Embryonic facial prominence (tissue), 1 donor: Measurements from ENCODE around the gene TEX50.
"Not testable (repeated sequence)": the region's sequence is repeated elsewhere in the genome, so short reads cannot be mapped to it uniquely, and the experiment has no call there.

Experiments used
- DNase-seq: peaks from one replicate; pipeline ENCODE4 v3.0.0-alpha.2; 2016; ENCODE audit errors: extremely low spot score

TEX50 gene

GRCh38 chr1:173635116-173635515, at the start of gene TEX50:
Gene TEX50 (plus strand): TSS chr1:173635338. CDS start chr1:173635522, 184 bp downstream.
- no peak for DNase-seq

- no peak for DNase-seq
Observed at GRCh38 chr1:173590557-173590956, 44.6 kb upstream of the TEX50 start.

GRCh38 chr1:173591138-173591537, 44.0 kb upstream of the TEX50 start:
- not testable (repeated sequence) for DNase-seq

- no peak for DNase-seq
Observed at GRCh38 chr1:173596097-173596825, 38.9 kb upstream of the TEX50 start.

- no peak for DNase-seq
Observed at GRCh38 chr1:173601588-173601987, 33.5 kb upstream of the TEX50 start.

GRCh38 chr1:173603056-173603591, 32.0 kb upstream of the TEX50 start, which contains the start of gene SLC9C2:
Gene SLC9C2 (minus strand): TSS chr1:173603072. CDS start chr1:173601776, 1,296 bp downstream.
- no peak for DNase-seq

GRCh38 chr1:173608503-173609216, 26.5 kb upstream of the TEX50 start:
- no peak for DNase-seq

- not testable (repeated sequence) for DNase-seq
Observed at GRCh38 chr1:173613086-173613485, 22.1 kb upstream of the TEX50 start.

- no peak for DNase-seq
Observed at GRCh38 chr1:173616859-173617258, 18.3 kb upstream of the TEX50 start.

- DNase-seq = no peak
Observed at GRCh38 chr1:173627269-173627668, 7.9 kb upstream of the TEX50 start.

- no peak for DNase-seq
Observed at GRCh38 chr1:173628888-173629287, 6.2 kb upstream of the TEX50 start.

GRCh38 chr1:173637236-173638042, 2.3 kb downstream of the TEX50 start:
- DNase-seq = not testable (repeated sequence)

GRCh38 chr1:173638043-173639021, 3.2 kb downstream of the TEX50 start:
- DNase-seq = no peak

- no peak for DNase-seq
Observed at GRCh38 chr1:173639102-173639501, 4.0 kb downstream of the TEX50 start.

GRCh38 chr1:173642450-173643139, 7.5 kb downstream of the TEX50 start:
- DNase-seq = not testable (repeated sequence)

- DNase-seq = no peak
Observed at GRCh38 chr1:173646656-173647055, 11.5 kb downstream of the TEX50 start.

GRCh38 chr1:173648880-173649605, 13.9 kb downstream of the TEX50 start:
- no peak for DNase-seq

GRCh38 chr1:173660306-173660705, 25.2 kb downstream of the TEX50 start:
- DNase-seq = no peak

GRCh38 chr1:173661271-173661670, 26.1 kb downstream of the TEX50 start:
- no peak for DNase-seq
